Esophagus mucosa (tissue), 1 donor: ENCODE measurements around the gene LSAMP. TPM values are rescaled to one million over a fixed set of nuclear protein-coding genes. Genes with fewer than 3 reads are reported as not detected.
"Not testable (repeated sequence)": the region's sequence is repeated elsewhere in the genome, so short reads cannot be mapped to it uniquely, and the experiment has no call there.

Experiments used
- ATAC-seq: fragments of 200-7000 bp; cut with Tn5 transposase; one replicate; pipeline ENCODE4 v1.9.1; 2020
- total RNA-seq: library from RNA; stranded (reverse); gene quantifications from one replicate; pipeline ENCODE4 v1.2.4, GENCODE V29; 2023
- donor health status: DM: yes; HTN: yes; CAD: no.

LSAMP gene
- total RNA-seq, 1 donor from 2014 or later, result 0.28 TPM

DNA sequence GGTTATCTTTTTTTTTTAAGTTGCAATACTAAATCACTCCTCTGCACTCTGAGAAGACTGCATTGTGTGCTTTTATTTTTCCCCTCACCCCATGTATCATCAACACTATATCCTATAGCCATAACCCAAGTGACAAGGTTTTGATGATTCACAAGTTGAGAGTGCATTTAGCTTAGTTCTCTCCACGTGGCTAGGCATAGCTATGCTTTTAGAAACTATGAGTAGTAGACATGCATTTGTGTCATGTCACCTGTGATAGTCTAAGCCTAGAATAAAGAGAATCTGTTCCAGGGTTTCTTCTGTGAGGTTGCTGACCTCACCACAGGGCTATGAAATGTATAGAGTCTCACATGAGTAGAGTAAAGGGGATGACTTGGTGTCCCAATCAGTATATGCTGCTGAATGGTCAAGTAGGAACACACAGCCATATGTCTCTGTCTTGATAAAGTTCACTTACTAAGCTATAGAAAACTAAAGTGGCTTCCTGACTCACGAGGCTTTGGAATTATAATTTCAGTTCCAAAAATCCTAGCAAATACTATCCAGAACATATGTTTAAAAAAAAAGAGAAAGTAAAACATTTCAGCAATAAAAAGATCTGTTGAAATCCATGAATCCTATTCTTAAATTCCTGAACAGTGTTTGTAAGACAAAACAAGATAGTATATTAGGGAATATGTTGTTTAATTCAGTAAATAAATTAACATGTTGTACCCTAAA, 206.3 kb downstream of the LSAMP start:
- peak; percentile 36 for ATAC-seq

DNA sequence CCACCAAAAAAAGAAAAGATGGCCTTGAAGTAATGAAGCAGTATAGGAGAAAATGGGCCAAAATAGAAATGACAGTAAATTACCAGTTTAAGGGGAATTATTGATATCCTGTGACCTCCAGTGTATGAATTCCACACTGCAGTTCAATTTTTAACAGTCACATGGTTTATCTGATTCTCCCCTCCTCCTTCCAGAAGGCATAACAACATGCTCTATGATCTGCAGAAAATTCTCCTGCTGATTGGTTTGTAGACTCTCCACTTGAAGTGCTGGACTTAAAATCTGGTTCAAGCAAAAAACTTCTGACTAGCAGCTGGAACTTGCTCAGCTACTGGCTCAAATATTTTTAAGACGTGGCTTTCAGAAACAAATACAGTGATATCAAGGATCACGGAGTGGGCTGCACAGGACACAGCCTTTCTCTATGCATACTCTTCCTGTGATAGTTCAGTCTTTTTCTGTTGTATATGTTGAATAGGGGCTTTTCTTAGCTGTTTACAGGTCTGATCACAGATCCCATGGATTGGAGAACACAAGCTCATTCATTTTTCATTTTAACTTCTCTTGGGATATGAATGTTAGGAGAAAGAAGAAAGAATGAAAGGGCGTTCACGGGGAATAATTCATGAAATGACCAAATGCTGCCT, 211.5 kb downstream of the LSAMP start:
- ATAC-seq, result no peak

DNA sequence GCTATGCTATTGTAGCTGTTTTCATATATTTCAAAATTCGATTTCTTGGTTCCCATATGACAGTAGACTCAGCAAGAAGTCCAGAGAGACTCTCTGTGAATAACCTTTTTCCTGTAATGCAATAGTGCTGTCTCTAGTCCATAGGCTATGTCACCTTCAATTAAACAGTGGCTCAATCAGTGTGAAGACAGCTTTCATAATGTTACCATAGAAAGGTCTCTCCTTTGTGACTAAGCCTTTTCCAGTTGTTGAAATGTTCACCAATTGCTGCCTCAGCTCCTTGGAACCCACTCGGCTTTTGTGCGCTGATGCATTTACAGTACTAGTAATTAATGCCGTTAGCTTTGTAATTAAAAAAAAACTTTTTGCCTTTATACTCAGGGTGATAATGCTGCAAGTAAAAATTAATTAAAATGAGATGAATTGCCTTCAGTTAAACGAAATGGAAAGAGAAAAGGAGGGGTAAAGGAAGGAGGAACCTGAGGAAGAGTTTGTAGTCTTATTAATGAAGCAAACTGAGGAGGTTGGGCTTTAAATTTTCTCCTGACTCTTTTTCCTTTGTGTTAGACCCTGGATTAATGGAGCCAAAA, 214.8 kb downstream of the LSAMP start:
- no peak for ATAC-seq

DNA sequence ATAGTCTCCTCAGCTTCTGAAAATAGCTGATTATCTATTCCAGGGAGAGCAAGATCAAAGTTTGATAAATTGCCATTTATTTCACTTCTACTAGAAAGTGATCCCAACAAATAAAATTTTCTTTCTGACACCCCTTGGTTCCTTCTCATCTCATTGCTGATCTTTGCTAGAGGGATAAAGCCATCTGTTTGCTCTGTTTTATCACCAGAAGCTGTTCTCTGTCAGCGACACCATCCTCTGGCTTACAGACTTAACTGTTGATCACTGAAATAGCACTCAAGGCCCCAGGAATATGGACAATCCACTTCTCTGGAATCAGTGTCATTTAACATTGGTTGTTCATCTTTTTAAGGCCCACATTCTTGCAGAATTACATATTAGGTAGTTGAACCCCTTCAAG, 219.0 kb downstream of the LSAMP start:
- ATAC-seq, result no peak

DNA sequence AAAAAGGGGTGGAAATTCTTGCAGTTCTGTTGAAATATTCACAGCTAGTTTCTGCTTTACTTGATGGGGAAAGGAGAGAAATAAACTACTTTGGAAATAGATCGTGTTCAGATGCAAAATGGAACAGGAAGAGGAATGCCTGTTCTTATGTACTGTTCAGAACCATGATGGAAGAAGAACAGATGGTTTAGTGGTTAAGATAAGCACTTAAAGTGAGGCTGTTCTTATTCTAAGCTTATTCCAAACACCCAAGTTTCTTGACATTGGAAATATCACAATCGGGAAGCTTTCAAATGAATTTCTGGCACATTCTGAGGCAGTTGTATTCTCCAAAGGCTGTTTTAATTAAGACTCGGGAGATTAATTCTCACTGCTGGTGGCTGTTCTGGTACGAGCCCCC, 228.5 kb downstream of the LSAMP start:
- ATAC-seq, result no peak

DNA sequence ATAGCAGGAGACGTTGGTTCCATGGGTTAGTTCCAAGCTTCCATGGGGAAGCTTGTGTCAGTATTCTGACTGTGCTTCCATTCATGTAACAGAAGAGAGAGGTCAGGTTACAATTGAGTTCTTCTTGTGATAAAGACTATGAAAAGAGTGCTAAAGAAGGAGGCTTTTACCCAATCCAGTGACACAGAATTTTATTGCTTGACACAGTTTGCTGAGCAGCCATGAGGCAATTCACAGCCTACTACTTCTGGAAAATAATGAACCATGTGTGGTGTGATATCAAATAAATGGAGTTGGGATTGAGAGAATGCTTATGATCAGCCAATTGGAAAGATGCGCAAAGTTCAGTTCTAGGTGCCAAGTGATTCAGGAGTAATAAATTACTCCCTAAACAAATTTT, 233.4 kb downstream of the LSAMP start:
- ATAC-seq, result no peak

DNA sequence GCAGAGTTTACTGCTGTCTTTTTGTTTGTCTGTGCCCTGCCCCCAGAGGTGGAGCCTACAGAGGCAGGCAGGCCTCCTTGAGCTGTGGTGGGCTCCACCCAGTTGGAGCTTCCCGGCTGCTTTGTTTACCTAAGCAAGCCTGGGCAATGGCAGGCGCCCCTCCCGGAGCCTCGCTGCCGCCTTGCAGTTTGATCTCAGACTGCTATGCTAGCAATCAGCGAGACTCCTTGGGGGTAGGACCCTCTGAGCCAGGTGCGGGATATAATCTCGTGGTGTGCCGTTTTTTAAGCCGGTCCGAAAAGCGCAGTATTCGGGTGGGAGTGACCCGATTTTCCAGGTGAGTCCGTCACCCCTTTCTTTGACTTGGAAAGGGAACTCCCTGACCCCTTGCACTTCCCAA, 236.5 kb downstream of the LSAMP start:
- ATAC-seq, result not testable (repeated sequence)

DNA sequence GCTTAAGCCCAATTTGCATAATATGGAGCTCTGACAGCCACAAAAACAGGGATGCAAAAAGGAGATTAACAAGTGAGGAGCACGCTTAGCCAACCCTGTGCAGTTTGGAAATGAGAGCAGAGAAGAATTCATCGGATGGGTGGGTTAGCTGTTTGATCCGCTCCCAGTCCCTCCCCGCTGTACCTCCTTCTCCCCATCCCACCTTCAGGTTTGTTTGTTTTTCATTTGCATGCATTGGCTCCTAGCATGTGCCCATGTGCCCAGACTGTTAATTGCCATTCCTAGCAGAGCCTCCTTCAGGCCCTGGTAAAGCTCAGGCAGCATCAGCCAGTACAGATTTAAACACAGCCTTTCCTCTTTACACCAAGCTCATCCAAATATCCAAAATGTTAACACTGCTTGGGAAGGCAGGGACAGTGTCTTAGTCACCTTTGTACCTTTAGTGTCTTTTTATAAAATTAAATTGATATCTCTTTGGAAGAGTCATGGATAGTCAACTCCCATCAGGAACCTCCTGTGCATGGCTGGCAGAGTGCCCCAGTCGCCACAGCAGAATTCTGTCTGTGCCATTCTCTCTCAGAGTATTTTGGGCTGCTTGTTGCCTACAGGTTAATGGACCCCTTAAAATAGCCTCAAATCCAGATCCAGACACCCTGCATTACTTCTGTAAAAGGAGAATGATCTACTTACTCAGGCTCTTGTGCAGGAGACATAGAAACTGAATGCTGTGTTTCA, 244.2 kb downstream of the LSAMP start:
- ATAC-seq, result no peak

DNA sequence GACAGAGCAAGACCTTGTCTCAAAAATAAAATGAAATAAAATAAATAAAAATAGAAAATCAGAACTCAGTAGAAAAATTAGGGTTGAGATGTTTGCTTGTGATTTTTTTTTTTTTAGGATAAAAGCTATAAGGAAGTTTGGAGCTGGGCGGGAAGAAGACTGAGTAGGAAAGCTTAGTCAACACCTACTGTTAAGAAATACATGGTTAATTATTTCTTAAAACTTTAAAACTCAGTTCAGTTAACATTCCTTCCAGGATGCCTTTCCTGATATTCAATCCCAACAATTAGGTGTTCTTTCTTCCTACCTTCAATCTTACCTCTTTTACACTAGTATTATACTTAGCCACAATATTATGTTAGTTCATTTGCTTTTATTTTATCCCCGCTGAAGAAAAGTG, 246.2 kb downstream of the LSAMP start:
- ATAC-seq, result no peak

DNA sequence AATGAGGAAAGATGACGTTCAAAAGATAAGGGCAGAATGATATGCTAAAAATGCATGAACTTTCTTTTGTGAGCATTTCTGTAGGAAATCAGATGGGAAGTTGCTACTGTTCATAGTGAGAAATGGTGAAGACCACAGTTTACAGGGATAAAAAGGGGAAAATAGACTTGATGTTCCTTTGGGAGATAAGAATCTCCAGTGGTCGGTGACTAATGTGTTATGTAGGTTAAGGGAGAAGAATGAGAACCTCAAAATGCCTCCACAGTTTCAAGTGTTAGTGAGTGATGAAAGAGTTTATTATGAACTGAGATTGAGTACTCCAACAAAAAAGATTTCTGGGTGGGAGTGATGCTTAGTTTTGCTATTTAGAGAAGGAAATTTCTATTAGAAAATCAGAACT, 247.2 kb downstream of the LSAMP start:
- no peak for ATAC-seq

DNA sequence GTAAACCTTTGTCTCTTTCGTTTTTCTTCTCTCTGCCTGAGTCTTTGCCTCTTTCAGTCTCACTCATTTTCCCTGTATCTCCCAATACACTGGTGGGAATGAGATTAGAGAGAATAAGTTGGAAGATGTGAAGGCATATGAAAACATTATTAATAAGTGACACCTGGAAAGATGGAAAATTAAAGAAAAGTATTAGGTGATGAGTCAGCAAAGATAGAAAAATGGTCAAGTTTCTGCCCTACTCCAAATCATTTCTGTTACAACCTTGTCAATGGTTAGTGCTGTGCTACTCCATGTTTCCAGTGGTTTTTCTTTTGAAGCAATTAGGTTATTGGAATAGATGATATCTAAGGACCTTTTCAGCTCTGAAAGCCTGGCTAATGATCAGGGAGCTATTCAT, 252.8 kb downstream of the LSAMP start:
- no peak for ATAC-seq

DNA sequence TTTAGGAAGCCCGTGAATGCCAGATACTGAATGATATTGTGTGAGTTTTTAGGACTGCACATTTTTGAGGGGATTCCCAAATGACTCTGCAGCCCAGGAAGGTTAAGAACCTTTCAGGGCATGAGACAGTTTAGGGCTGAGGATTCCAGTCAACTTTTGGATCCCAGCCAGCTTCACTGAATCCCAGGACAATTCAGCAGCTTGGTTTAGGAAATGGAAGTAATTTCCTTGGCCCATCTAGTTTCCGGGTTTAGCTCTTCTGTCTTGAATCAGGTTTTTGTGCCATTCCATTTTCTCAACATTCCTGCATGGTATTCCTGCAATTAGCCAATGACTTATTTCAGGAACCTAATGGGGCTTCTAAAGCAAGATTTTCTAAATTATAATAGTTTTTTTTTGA, 253.9 kb downstream of the LSAMP start:
- ATAC-seq, result no peak

DNA sequence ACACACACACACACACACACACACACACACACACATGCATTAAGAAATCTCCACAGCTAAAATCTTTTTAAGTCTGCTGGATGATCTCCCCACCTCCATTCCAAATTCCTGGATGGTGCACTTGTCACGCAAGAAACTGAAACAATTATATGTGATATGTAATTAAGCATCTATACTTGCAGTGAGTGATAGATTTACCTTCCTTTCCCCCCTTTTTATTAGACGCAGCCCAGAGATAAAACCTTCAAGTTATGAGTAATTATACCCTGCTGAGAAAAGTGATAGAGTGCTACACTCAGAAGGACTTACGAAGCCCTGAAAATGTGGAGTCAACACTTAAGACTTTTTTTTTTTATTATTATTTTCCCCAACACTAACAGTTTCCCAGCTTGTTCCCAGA, 255.2 kb downstream of the LSAMP start:
- no peak for ATAC-seq

DNA sequence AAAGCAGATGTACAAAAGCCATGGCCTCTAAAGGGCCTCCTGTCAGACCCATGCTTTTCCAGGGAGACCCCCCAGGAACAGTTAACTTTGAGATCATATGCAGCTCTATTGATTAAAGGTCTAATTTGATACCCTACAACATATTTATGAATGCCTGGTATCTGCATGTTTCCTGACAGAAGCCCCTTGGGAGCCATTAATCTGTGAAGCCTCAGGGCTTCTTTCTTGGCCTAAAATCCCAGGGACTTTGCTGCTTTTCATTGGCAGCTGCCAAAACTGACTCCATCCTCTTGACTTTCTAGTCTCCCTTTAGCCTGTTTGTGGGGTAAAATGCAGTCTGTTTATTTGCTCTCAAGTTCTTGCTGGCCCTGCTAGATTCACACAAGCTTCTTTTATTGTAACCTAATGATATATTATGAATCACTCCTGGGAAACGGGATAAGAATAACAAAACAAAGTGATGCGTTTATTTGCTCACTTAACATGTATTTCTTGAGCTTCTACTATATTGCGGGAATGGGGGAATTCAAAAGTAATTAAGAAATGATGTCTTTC, 257.0 kb downstream of the LSAMP start:
- ATAC-seq, result no peak

DNA sequence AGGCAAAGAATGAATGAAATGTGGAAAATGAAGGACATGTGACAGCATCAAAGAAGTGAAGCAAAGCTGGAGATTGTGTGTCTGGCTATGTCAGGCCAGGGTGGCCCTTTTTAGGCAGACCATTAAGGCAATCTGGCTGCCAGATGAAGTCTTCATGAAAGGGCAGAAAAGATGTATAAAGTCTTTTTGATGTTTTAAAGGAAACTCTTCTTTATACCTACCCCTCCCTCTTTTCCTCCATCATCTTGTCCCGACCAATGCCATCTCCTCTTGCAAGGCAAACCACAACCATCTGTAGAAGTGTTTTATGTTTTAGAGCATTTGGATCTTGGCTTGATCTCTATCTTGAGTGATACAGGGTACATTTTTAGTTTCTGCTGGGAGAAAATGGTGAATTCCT, 259.2 kb downstream of the LSAMP start:
- ATAC-seq, result no peak

DNA sequence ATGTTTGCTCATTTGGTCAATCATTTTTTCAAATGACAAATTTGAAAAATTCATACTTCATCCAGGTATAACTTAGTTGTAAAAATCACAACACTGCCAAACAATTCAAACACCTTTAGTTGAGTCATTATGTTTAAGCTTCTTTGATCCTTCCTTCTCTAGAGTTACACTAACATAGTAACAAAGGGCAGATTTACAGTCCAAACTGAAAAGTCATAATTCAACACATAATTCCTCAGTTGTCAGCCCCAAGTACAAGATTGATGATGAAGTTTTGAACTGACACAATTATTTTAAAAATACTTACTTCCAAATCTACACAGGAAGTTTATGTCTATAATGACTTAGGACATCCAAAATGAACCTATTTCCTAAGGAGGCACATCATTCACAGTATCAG, 264.1 kb downstream of the LSAMP start:
- peak; percentile 94 for ATAC-seq

DNA sequence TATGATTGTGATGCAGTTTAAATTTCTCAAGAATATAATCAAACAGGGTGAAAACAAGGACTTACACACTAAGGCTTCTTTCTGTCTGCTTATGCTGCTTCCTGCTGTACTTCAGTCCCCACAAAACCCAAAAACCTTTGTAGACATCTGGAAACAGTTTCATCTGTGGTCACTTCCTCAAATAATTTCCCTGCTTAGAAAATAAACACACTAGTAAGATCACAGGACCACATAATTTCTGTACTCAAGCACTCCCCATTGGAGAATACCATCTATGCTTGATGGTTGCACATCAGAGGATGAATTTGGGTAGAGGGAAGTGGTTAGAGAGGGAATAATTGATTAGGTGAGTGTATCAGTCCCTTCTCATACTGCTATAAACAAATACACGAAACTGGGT, 266.2 kb downstream of the LSAMP start:
- no peak for ATAC-seq

DNA sequence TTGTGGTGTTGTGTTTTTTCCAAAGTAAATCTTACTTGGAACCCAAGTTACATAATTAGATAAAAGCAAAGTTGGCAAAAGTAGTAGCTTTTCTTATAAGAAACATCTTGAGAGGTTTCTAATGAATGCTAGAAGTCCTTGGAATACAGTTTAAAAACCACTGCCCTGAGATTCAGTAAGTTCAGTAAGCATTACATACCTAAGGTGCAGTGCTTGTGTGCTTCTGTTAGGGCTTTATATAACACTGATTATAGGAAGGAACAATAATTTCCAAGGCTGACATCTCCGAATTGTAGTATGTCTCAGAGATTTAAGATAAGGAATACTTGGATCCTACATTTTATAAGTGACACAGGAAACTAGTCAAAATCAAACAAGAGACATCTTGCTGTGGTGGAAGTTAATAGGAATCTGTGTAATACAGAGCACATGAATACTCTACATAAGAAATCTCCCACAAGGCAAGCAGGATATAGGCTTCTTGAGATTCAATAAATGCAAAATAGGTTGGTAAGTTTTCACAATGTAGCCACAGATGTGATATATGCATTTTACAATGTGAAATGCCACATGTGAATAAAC, 268.2 kb downstream of the LSAMP start:
- no peak for ATAC-seq

DNA sequence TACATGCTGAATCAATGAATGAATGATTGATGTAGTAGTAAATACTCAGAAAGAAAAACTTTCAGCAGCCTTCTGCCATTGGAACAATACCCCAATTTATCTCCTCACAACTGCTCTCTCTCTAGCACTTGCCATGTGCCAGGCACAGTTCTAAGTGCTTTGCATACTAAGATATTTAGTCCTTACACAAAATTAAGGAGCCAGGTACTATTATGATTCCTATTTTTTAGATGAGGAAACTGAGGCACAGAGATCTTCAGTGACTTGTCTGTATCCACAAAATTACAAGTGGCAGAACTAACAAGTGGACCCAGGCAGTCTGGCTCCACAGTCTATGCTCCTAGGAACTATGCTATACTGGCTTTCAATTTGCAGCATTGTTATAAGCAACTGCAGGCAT, 279.2 kb downstream of the LSAMP start:
- no peak for ATAC-seq

DNA sequence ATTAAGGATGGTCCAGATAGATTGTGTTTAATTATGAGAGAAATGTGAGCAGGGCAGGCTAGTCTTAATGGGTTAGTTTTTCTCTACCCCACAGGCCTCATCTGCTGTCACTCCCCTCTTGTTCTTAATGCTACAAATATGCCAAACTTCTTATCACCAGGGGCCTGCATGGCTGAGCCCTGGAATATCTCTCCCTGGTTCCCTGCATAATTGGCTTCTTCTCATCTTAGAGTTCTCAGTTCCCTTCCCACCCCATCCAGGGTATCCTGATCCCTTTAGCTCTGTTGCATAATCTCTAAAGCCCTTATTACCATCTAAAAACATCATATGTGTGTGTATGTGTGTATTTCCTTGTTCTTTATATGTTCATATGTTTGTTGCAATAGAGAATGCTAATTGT, 279.6 kb downstream of the LSAMP start:
- no peak for ATAC-seq

DNA sequence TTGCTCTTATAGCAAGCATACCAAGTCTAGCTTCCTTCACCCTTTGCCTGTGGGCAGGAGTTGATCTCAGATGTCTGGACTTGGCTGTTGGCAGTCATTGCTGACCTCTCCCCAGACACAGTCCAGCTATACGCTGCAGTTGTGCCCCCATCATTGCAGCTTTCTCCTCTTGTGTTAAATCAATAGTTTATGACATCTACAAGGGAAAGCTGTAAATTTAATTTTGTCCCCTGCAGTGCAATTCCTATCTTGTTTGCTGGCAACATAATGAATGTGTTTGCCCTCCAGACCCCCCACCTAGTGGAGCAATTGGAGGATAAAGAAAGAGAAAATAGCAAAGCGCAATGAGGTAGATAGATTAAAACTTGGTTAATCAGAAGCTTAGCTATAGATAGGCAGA, 280.2 kb downstream of the LSAMP start:
- ATAC-seq, result no peak

DNA sequence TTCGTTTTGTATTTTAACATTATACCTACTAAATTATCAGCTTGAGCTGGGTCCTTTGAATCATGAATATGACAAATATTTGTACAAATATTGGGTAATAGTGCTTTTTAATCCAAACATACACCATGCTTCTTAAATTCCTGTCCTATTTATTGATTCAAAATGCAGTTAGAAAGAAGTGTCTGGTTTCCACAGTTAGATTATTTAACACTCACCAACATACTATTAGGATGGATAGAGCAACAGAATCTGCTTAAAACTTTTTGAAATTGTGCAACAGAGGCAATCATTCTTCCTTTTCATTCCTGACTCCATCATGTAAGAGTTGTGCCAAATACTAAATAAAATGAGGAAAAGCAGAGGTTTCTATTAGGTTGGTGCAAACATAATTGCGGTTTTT, 281.2 kb downstream of the LSAMP start:
- no peak for ATAC-seq
